Activated T-cell treated with anti-CD3 and anti-CD28 coated beads, Interleukin-2, amount 50 U/mL, for 48 hours (primary cell): ENCODE results near the gene CTDSP2.
"Not testable (repeated sequence)": the region's sequence is repeated elsewhere in the genome, so short reads cannot be mapped to it uniquely, and the experiment has no call there.

Experiments used
- DNase-seq, 2 experiments: peaks; one replicate each; pipeline ENCODE4 v3.0.0-alpha.2; 2020

The CTDSP2 gene

GRCh38 chr12:57881035-57881434 is 34.5 kb upstream of the CTDSP2 start:
- DNase-seq, result not testable (repeated sequence)

- DNase-seq, result no peak
Observed at GRCh38 chr12:57877876-57878275, 31.3 kb upstream of the CTDSP2 start.

GRCh38 chr12:57875753-57876547 is 29.4 kb upstream of the CTDSP2 start:
- DNase-seq, result no peak

- no peak for DNase-seq
Observed at GRCh38 chr12:57874166-57875108, 27.9 kb upstream of the CTDSP2 start.

GRCh38 chr12:57872362-57872761 is 25.8 kb upstream of the CTDSP2 start:
- DNase-seq, result no peak

GRCh38 chr12:57869927-57870318 is 23.4 kb upstream of the CTDSP2 start:
- DNase-seq, result no peak

- DNase-seq, result no peak
Observed at GRCh38 chr12:57869298-57869926, 22.9 kb upstream of the CTDSP2 start.

- DNase-seq, result no peak
Observed at GRCh38 chr12:57868851-57869268, 22.3 kb upstream of the CTDSP2 start.

GRCh38 chr12:57868221-57868620 is 21.7 kb upstream of the CTDSP2 start:
- DNase-seq, result no peak

- DNase-seq, result no peak
Observed at GRCh38 chr12:57866308-57867019, 19.9 kb upstream of the CTDSP2 start.

GRCh38 chr12:57865084-57865751 is 18.7 kb upstream of the CTDSP2 start:
- DNase-seq, result peak; percentile 71 to 79

- no peak for DNase-seq
Observed at GRCh38 chr12:57864442-57865083, 18.0 kb upstream of the CTDSP2 start.

- no peak for DNase-seq
Observed at GRCh38 chr12:57863676-57864075, 17.1 kb upstream of the CTDSP2 start.

- DNase-seq, result no peak
Observed at GRCh38 chr12:57861967-57862366, 15.4 kb upstream of the CTDSP2 start.

- not testable (repeated sequence) for DNase-seq
Observed at GRCh38 chr12:57860883-57861282, 14.4 kb upstream of the CTDSP2 start.

GRCh38 chr12:57859121-57859520 is 12.6 kb upstream of the CTDSP2 start:
- no peak for DNase-seq

GRCh38 chr12:57858123-57858522 is 11.6 kb upstream of the CTDSP2 start:
- DNase-seq, result not testable (repeated sequence)

GRCh38 chr12:57854965-57855364 is 8.4 kb upstream of the CTDSP2 start:
- no peak for DNase-seq

GRCh38 chr12:57853864-57854556 is 7.5 kb upstream of the CTDSP2 start:
- DNase-seq, result no peak

- no peak for DNase-seq
Observed at GRCh38 chr12:57852620-57853500, 6.3 kb upstream of the CTDSP2 start.
